T47D (cell line): ENCODE data around the gene TRAF3IP3.

Experiments
- DNase-seq, 2 experiments: peaks; one replicate each; pipeline versions ENCODE4 v3.0.0 to v3.0.0-alpha.2; 2011 to 2012; ENCODE audit warnings: low read depth in 1 of 2, low spot score in 1 of 2
- JUND ChIP-seq: IDR thresholded peaks from 2 replicates; pipeline ENCODE4 v1.6.1; 2012; ENCODE audit warnings: low read depth
- in situ Hi-C: cut with HindIII; loops from 2 replicates; pipeline ENCODE4 v1.10.0; 2016; ENCODE audit warnings: low sequenced_read_pairs, low pct_unique_long_range_greater_than_20kb

Gene TRAF3IP3

GRCh38 chr1:209742409-209743144, 13.3 kb upstream of the TRAF3IP3 start:
- DNase-seq: no peak
- in situ Hi-C loops: no loop called here
- no peak for TF ChIP-seq JUND

GRCh38 chr1:209743145-209743482, 12.7 kb upstream of the TRAF3IP3 start:
- no peak for TF ChIP-seq JUND
- DNase-seq: peak in 1 of 2 experiments; percentile 23
- in situ Hi-C loops: no loop called here

DNA sequence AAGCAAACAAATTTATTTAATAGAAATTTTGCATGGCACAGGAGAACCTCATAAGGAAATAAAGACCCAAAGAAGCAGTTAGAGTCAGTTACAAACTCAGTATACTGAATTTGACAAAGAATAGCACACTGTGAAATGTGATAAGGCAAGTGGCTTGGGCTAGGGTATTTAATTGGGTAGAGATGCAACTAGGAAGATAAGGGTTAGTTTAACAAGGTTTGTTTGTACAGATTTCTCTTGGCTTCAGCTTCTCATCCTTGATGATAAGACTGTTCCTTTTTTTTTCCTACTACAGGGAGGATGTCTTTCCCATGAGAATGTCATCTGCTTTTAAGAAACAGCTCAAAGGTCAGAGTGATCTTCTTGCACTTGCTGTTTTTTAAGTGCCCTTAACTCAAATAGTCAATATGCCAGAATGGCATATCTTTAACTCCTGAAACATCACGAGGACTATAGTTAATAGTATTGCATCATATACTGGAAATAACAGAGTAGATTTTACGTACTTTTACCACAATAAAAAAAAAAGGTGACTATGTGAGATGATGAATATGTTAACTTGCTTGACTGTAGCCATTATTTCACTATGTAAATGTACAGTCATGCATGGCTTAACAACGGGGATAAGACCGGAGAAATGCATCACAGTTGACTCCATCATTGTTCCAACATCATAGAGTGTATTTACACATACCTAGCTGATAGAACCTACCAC, 9.2 kb upstream of the TRAF3IP3 start:
- in situ Hi-C loops: no loop called here
- TF ChIP-seq JUND: no peak
- DNase-seq: no peak

DNA sequence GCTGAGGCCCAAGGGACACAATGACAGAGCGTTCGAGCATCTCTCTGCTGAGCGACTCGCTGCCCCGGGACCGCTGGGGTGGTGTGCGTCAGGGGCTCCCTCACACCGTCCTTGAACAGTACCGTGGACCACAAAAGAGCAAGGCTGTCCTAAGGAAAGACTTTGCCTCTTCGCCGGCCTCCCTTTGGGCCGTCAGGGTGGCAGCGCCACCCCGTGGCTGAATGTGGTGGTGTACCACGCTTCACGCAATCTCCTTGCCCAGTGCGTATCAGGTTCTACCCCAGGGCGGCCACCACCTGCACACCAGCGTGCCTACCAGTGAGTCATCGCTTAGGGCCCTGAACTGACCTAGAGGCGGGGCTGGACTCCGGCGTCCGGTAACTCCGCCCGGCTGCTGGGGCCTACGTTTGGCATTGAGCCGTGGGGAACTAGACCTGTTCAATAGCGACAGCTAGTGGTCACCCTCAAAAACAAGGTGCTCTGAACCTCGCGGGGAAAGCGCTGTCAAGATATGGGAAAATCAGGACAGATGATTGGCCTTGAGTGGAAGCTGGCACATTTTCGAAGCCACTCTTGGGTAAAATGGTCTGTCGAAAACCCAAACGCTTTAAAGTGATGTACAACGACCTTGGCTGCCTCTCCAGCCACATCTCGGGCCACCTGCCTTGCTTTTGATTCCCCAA, 8.1 kb upstream of the TRAF3IP3 start:
- in situ Hi-C loops: no loop called here

GRCh38 chr1:209748620-209749019, 7.2 kb upstream of the TRAF3IP3 start:
- TF ChIP-seq JUND: no peak
- DNase-seq: no peak
- in situ Hi-C loops: no loop called here

More for the DNA sequence above, 8.1 kb upstream of the TRAF3IP3 start:
- peak; percentile 19; the same call in 1 of the 2 replicates for TF ChIP-seq JUND
- DNase-seq: peak; percentile 87 to 98

DNA sequence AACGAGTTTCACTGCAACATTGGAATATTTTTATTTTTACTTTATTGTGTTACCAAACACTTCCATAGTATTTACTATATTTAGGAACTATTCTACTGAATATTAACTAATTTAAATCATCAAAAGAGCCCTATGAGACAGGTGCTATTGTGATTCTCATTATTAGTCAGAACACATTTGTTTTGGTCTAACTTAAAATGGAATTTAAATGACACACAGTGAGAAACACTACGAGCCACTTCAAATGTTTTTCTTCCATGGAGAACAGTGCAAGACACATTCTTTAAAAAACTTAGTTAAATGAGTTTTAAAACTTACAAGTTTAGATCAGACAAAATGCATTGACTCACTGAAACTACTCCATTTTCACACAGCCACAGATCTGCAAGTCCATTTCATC, 6.6 kb upstream of the TRAF3IP3 start:
- no peak for TF ChIP-seq JUND
- in situ Hi-C loops: no loop called here

GRCh38 chr1:209749670-209750323, 6.1 kb upstream of the TRAF3IP3 start:
- DNase-seq: no peak
- TF ChIP-seq JUND: no peak
- in situ Hi-C loops: no loop called here

More for the DNA sequence above, 6.6 kb upstream of the TRAF3IP3 start:
- DNase-seq: no peak

GRCh38 chr1:209751627-209752231, 4.1 kb upstream of the TRAF3IP3 start:
- in situ Hi-C loops: no loop called here
- DNase-seq: no peak
- TF ChIP-seq JUND: no peak

DNA sequence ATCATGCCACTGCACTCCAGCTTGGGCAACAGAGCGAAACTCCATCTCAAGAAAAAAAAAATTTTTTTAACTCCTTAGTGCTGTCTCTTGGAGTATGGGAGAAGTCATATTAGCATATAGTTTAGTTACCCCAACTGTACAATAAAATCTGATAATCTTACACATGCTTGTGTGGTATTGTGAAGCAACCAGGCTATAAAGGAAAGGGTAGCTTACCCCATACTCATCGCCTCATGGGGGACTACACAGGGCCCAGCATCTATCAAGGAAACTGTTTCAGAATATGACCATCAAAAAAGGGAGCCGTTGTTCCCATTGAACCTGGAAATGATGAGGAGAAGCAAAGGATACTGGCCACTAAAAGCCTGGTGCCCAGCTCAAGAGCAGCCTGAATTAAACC, 3.0 kb upstream of the TRAF3IP3 start:
- TF ChIP-seq JUND: no peak
- no peak for DNase-seq
- in situ Hi-C loops: no loop called here

DNA sequence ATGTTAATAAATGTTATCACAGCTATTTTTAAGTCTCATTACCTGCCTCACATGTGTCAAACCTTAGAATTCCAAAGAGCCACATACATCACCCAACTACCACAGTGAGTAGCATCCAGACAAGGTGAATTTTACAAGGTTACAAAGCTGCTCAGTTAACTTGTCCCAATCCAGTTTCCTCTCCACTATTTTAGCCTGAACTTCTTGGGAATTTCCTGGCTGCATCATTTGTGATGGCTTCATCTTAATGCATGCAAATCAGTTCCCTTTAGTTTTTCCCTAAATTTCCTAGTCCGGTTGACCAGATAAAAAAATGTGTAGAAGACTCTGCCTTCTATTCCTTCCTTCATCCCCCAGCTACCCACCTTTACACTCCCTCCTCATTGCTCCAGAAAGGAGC, 597 bp upstream of the TRAF3IP3 start:
- no peak for DNase-seq
- in situ Hi-C loops: no loop called here
- TF ChIP-seq JUND: no peak

DNA sequence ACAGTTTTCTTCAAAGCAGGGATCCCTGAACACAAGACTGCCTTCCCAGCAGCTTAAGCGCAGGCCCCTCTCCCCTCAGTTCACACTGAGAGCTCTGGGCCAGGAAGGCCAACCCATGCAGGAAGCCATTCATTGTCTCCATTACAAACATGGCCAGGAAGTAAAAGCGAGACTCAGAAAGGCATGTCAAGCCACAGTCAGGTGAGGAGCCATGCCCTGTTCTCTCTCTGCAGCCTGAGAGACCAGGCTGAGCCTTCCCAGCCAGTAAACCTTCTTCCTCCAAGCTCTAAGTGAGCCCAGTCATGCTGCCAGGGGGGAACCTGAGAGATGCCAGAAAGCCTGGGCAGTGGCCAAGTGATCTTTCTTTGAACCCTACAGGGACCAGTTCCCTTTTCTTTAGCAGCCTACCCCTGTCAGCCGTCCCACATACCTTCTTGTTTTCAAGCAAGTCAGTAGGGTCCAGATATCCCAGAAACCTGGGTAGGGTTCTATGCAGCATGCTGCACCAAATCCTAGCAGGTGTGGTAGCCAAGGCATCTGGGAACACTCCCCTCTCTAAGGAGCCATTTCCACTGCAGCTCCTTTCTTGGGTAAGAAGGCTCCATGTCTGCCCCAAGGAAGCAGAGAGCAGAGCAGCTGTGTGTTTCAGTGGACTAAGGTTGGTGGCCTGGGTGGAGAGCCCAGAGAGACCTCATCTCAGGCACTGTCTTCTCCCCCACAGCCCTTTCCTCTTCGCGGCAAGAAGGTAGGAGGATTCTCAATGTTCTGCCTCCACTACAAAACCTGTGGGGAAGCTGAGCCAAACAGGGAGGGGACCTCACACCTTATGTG, 977 bp downstream of the TRAF3IP3 start:
- no peak for TF ChIP-seq JUND
- DNase-seq: no peak

More for the DNA sequence above, 977 bp downstream of the TRAF3IP3 start:
- in situ Hi-C loops: no loop called here
